ENCODE results near the gene PEAK1. TPM values are rescaled to one million over a fixed set of nuclear protein-coding genes. Genes with fewer than 3 reads are reported as not detected.

PEAK1 gene
- total and polyA plus RNA-seq, 10 of the 15 experiments (the other 5 are each of a cell fraction or from before 2014, with no cell fraction given) = 0.62 to 24.2 (median 11.2) TPM

GRCh38 chr15:77411619-77411976 lies 8.3 kb downstream of the PEAK1 start (continued):
- TF ChIP-seq, protein P1, sequence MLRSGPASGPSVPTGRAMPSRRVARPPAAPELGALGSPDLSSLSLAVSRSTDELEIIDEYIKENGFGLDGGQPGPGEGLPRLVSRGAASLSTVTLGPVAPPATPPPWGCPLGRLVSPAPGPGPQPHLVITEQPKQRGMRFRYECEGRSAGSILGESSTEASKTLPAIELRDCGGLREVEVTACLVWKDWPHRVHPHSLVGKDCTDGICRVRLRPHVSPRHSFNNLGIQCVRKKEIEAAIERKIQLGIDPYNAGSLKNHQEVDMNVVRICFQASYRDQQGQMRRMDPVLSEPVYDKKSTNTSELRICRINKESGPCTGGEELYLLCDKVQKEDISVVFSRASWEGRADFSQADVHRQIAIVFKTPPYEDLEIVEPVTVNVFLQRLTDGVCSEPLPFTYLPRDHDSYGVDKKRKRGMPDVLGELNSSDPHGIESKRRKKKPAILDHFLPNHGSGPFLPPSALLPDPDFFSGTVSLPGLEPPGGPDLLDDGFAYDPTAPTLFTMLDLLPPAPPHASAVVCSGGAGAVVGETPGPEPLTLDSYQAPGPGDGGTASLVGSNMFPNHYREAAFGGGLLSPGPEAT (IDR thresholded peaks at IDR 0.05; ENCODE audit: low read depth) = peak; percentile 1; the same call in 1 of the 2 replicates
- TF ChIP-seq CEBPZ (IDR thresholded peaks at IDR 0.05; ENCODE audit: low read depth, low read length) (no peak), SKIL (IDR thresholded peaks at IDR 0.05; ENCODE audit: low read depth, poor library complexity, severe bottlenecking) (no peak)

Data from GM12878 (cell line).